H1 (cell line): ENCODE results near the gene ZNF366. TPM values are rescaled to one million over a fixed set of nuclear protein-coding genes. Genes with fewer than 3 reads are reported as not detected.

Source experiments
- CTCF ChIA-PET: fragments of 300-600 bp; sonication (Branson Sonifier 250); formaldehyde crosslinking; loops from one replicate; lab custom pipeline; 2021; ENCODE audit not compliant: partially characterized antibody; lab: Charles Lee
- POLR2A ChIA-PET: fragments of 300-600 bp; sonication (Branson Sonifier 250); formaldehyde crosslinking; loops from one replicate; lab custom pipeline; 2021; ENCODE audit warnings: inconsistent platforms; ENCODE audit not compliant: partially characterized antibody; lab: Charles Lee
- DNase-seq, 2 experiments: peaks; one replicate each; pipeline versions ENCODE4 v3.0.0 to v3.0.0-alpha.2; 2010 to 2022; ENCODE audit warnings: low spot score in 2 of 2, low read depth in 1 of 2, mixed read lengths in 1 of 2
- FAIRE-seq: peaks from 2 replicates; lab custom pipeline; 2011; peaks lifted over from hg19 to GRCh38; lab: Jason Lieb, UNC
- H2AFZ ChIP-seq: 2 replicates; pipeline ENCODE4 v1.8.1; 2012; ENCODE audit warnings: low read length, inconsistent platforms
- H2AK5ac ChIP-seq: 2 replicates; pipeline ENCODE4 v1.6.1; 2013; ENCODE audit warnings: low read depth, low read length
- H2BK120ac ChIP-seq: replicated peaks from 2 replicates; pipeline ENCODE3; 2013; ENCODE audit warnings: low read depth, low read length, inconsistent platforms
- H2BK12ac ChIP-seq: 2 replicates; pipeline ENCODE4 v1.6.1; 2013; ENCODE audit warnings: low read depth, low read length
- H2BK15ac ChIP-seq: 2 replicates; pipeline ENCODE4 v1.6.1; 2013; ENCODE audit warnings: low read length
- H2BK20ac ChIP-seq: 2 replicates; pipeline ENCODE4 v1.6.1; 2013; ENCODE audit warnings: low read length
- H2BK5ac ChIP-seq: 2 replicates; pipeline ENCODE4 v1.6.1; 2013; ENCODE audit warnings: low read depth, low read length
- H3K14ac ChIP-seq: 2 replicates; pipeline ENCODE4 v1.6.1; 2013; ENCODE audit warnings: inconsistent platforms; ENCODE audit not compliant: insufficient read length
- H3K18ac ChIP-seq: 2 replicates; pipeline ENCODE4 v1.6.1; 2013; ENCODE audit warnings: low read length; ENCODE audit errors: extremely low read depth
- H3K23ac ChIP-seq: 2 replicates; pipeline ENCODE4 v1.6.1; 2013; ENCODE audit warnings: inconsistent platforms; ENCODE audit not compliant: insufficient read length
- H3K23me2 ChIP-seq: 2 replicates; pipeline ENCODE4 v1.6.1; 2013; ENCODE audit warnings: low read depth, low read length
- H3K27ac ChIP-seq: 2 replicates; pipeline ENCODE4 v1.6.1; 2011; ENCODE audit warnings: low read depth, low read length, inconsistent platforms
- H3K27me3 ChIP-seq, 4 experiments: replicated peaks in 1 of 4; 1 replicate in 1 of 4; 2 replicates in 3 of 4; pipeline versions ENCODE4 v1.6.1 to v1.8.1; 2011 to 2013; ENCODE audit warnings: low read length in 3 of 4, mild to moderate bottlenecking in 3 of 4, inconsistent platforms in 2 of 4, mixed read lengths in 2 of 4, moderate library complexity in 1 of 4; ENCODE audit not compliant: control insufficient read depth in 3 of 4, insufficient read depth in 3 of 4; ENCODE audit errors: extremely low read depth in 1 of 4
- H3K36me3 ChIP-seq, 4 experiments: 2 replicates each; pipeline versions ENCODE4 v1.6.1 to v1.8.1; 2011 to 2013; ENCODE audit warnings: mild to moderate bottlenecking in 4 of 4, low read length in 3 of 4, moderate library complexity in 2 of 4, control low read depth in 1 of 4, inconsistent platforms in 1 of 4; ENCODE audit not compliant: insufficient read depth in 4 of 4, control insufficient read depth in 2 of 4
- H3K4ac ChIP-seq: replicated peaks from 2 replicates; pipeline ENCODE3; 2013; ENCODE audit warnings: low read length, low read depth, mixed read lengths, inconsistent platforms; ENCODE audit not compliant: insufficient read length
- H3K4me1 ChIP-seq, 4 experiments: replicated peaks in 1 of 4; 1 replicate in 1 of 4; 2 replicates in 3 of 4; pipeline versions ENCODE4 v1.6.1 to v1.8.1; 2011 to 2013; ENCODE audit warnings: low read length in 3 of 4, inconsistent platforms in 2 of 4, mixed read lengths in 1 of 4; ENCODE audit not compliant: insufficient read depth in 4 of 4, control insufficient read depth in 3 of 4
- H3K4me2 ChIP-seq, 2 experiments: 2 replicates each; pipeline versions ENCODE4 v1.6.1 to v1.8.1; 2011 to 2013; ENCODE audit warnings: low read depth in 2 of 2, low read length in 2 of 2, control low read depth in 1 of 2, inconsistent platforms in 1 of 2, mild to moderate bottlenecking in 1 of 2; ENCODE audit not compliant: insufficient read depth in 1 of 2
- H3K4me3 ChIP-seq, 4 experiments: fragments of 200-600, 300-600 bp in 1 of 4; sonication (generic), shearing (Covaris generic), sonication (Bioruptor Twin) in 1 of 4; 2 replicates each; pipeline versions ENCODE4 v1.5.1 to v1.8.1; 2011 to 2016; ENCODE audit warnings: low read length in 4 of 4, low read depth in 3 of 4, control low read depth in 2 of 4, inconsistent platforms in 2 of 4, mild to moderate bottlenecking in 2 of 4, mixed read lengths in 1 of 4, moderate library complexity in 1 of 4; ENCODE audit not compliant: insufficient read depth in 2 of 4; ENCODE audit errors: extremely low read depth in 1 of 4
- H3K56ac ChIP-seq: replicated peaks from 2 replicates; pipeline ENCODE3; 2013; ENCODE audit warnings: low read depth, mild to moderate bottlenecking, mixed read lengths, low read length, inconsistent platforms; ENCODE audit not compliant: insufficient read length
- H3K79me1 ChIP-seq: 2 replicates; pipeline ENCODE4 v1.6.1; 2013; ENCODE audit warnings: low read depth, low read length, control low read depth
- H3K79me2 ChIP-seq, 2 experiments: 2 replicates each; pipeline versions ENCODE4 v1.6.1 to v1.8.1; 2012 to 2013; ENCODE audit warnings: low read length in 2 of 2, mild to moderate bottlenecking in 2 of 2, inconsistent platforms in 1 of 2; ENCODE audit not compliant: insufficient read depth in 2 of 2, control insufficient read depth in 1 of 2
- H3K9ac ChIP-seq, 4 experiments: replicated peaks in 1 of 4; 1 replicate in 1 of 4; 2 replicates in 3 of 4; pipeline versions ENCODE4 v1.6.1 to v1.8.1; 2011 to 2013; ENCODE audit warnings: low read depth in 3 of 4, low read length in 3 of 4, control low read depth in 2 of 4, mild to moderate bottlenecking in 2 of 4, moderate library complexity in 2 of 4, inconsistent platforms in 1 of 4; ENCODE audit errors: extremely low read depth in 1 of 4
- H3K9me3 ChIP-seq, 2 experiments: 2 replicates each; pipeline versions ENCODE4 v1.6.1 to v1.8.1; 2012 to 2013; ENCODE audit warnings: mild to moderate bottlenecking in 2 of 2, moderate library complexity in 2 of 2, control low read depth in 1 of 2, inconsistent platforms in 1 of 2, low read depth in 1 of 2, low read length in 1 of 2, mixed read lengths in 1 of 2; ENCODE audit not compliant: insufficient read depth in 2 of 2
- H4K20me1 ChIP-seq, 2 experiments: replicated peaks in 1 of 2; 2 replicates each; pipeline versions ENCODE3 to v1.8.1; 2011 to 2013; ENCODE audit warnings: inconsistent platforms in 2 of 2, low read length in 2 of 2, mild to moderate bottlenecking in 1 of 2; ENCODE audit not compliant: insufficient read depth in 2 of 2, control insufficient read depth in 1 of 2
- H4K5ac ChIP-seq: 2 replicates; pipeline ENCODE4 v1.6.1; 2013; ENCODE audit warnings: low read length, low read depth, mixed read lengths, inconsistent platforms; ENCODE audit not compliant: insufficient read length
- H4K8ac ChIP-seq: 2 replicates; pipeline ENCODE4 v1.8.0; 2013; ENCODE audit warnings: mild to moderate bottlenecking, moderate library complexity, low read length, inconsistent platforms; ENCODE audit not compliant: insufficient read depth; ENCODE audit errors: extremely low read depth
- H4K91ac ChIP-seq: replicated peaks from 2 replicates; pipeline ENCODE3; 2013; ENCODE audit warnings: low read length, mixed read lengths, inconsistent platforms; ENCODE audit not compliant: insufficient read length
- BACH1 ChIP-seq: IDR thresholded peaks from 2 replicates; pipeline ENCODE4 v1.6.1; 2012; ENCODE audit warnings: low read length, improper control_type of control experiment
- CHD1 ChIP-seq: IDR thresholded peaks from 2 replicates; pipeline ENCODE4 v1.6.1; 2012; ENCODE audit warnings: low read depth, low read length, improper control_type of control experiment
- EGR1 ChIP-seq: IDR thresholded peaks from 2 replicates; pipeline ENCODE4 v1.6.1; 2011; ENCODE audit warnings: low read depth, low read length, borderline replicate concordance
- MAX ChIP-seq: IDR thresholded peaks from 2 replicates; pipeline ENCODE4 v1.6.1; 2012; ENCODE audit warnings: inconsistent platforms
- RFX5 ChIP-seq: IDR thresholded peaks from 2 replicates; pipeline ENCODE4 v1.6.1; 2011; ENCODE audit warnings: low read depth, low read length, improper control_type of control experiment, borderline replicate concordance
- SIX5 ChIP-seq: IDR thresholded peaks from 2 replicates; pipeline ENCODE4 v1.6.1; 2011; ENCODE audit warnings: mild to moderate bottlenecking, low read depth, low read length
- TAF1 ChIP-seq: IDR thresholded peaks from 2 replicates; pipeline ENCODE4 v1.6.1; 2011; ENCODE audit warnings: mild to moderate bottlenecking, low read depth, low read length
- WGBS, 2 experiments: shearing (Covaris generic) in 1 of 2; methylation state at CpG; one replicate each; pipeline versions ENCODE4 v1.1.6 to v1.1.7; 2013 to 2015; ENCODE audit warnings: low lambda C conversion rate in 2 of 2, mixed read lengths in 2 of 2, inconsistent platforms in 1 of 2, low coverage in 1 of 2, missing lambda C conversion rate in 1 of 2; ENCODE audit not compliant: insufficient replicate concordance in 2 of 2, insufficient coverage in 1 of 2, insufficient read length in 1 of 2; ENCODE audit errors: extremely low coverage in 1 of 2, missing lambda C conversion rate in 1 of 2; 5-methylcytosine and 5-hydroxymethylcytosine counted together
- polyA plus RNA-seq, 7 experiments: library from polyadenylated mRNA; depleted of rRNA in 3 of 7; stranded (reverse) in 5 of 7; unstranded in 2 of 7; fragments of >200 nt in 5 of 7; fragments of 200-250 nt in 2 of 7; gene quantifications; 1 replicate in 5 of 7; 2 replicates in 1 of 7; 4 replicates in 1 of 7; pipeline versions ENCODE4 v1.2.1 to v1.2.3, GENCODE V29; 2011 to 2013; ENCODE audit warnings: missing spikeins in 2 of 7, mixed read lengths in 2 of 7
- total RNA-seq: library from RNA; stranded (reverse); fragmentation: NEBNext Ultra II Directional; extraction: Animal tissue kit (Norgen Biotek cat#: 25700); gene quantifications from 2 replicates; pipeline ENCODE4 v1.2.1, GENCODE V29; 2021

ZNF366 gene
- total and polyA plus RNA-seq, 2 of the 8 experiments (the other 6 are each of a cell fraction or from before 2014, with no cell fraction given) = not detected

- Histone ChIP-seq H3K9me3 (peaks cover 0 to 5% of the 10 kb centered on the region in 2 experiments; a peak in 1 of 4 replicates), H3K27ac (no peak overlapping the region), H3K4ac (no peak overlapping the region), H3K56ac (no peak overlapping the region), H3K36me3 (no peaks in the 10 kb centered on the region), H3K4me2 (no peak overlapping the region), H2BK15ac (no peak overlapping the region), H3K79me2 (no peaks in the 10 kb centered on the region), H3K23ac (no peak overlapping the region), H3K18ac (no peak overlapping the region), H4K5ac (no peak overlapping the region), H3K9ac (no peak overlapping the region), H3K79me1 (no peaks in the 10 kb centered on the region), H3K14ac (no peak overlapping the region), H2AFZ (no peak overlapping the region), H3K23me2 (no peaks in the 10 kb centered on the region), H3K4me3 (no peak overlapping the region), H3K4me1 (peaks cover 0 to 3% (median under 1%) of the 10 kb centered on the region in 4 experiments; a peak in 1 of 7 replicates), H3K27me3 (no peaks in the 10 kb centered on the region), H2BK12ac (no peak overlapping the region), H4K20me1 (no peaks in the 10 kb centered on the region), H4K8ac (no peak overlapping the region), H2AK5ac (no peak overlapping the region), H2BK20ac (no peak overlapping the region), H2BK5ac (no peak overlapping the region), H2BK120ac (no peak overlapping the region), H4K91ac (no peak overlapping the region)
- DNase-seq (no peak), FAIRE-seq (no peak)
- ChIA-PET POLR2A (interaction anchor here (1.6 kb wide), 1 partner anchor 39 kb away, joined by 3 read pairs; no protein-coding TSS in a partner anchor), CTCF (interaction anchor here (0.7 to 6.4 kb wide), 30 partner anchors 11 to 371 kb away, joined by 3 to 68 read pairs (median 4); no protein-coding TSS in a partner anchor)
- TF ChIP-seq TAF1 = no peak
- TF ChIP-seq SIX5 = no peak
- no peak for TF ChIP-seq BACH1
- no peak for TF ChIP-seq CHD1
- no peak for TF ChIP-seq EGR1
- TF ChIP-seq RFX5 = no peak
- TF ChIP-seq MAX = no peak
- 93% methylated on average over 2 of the region's 2 CpGs; no CpG with 5 or more reads in 1 of the 2 experiments for WGBS, 2 experiments
These were observed 104.8 kb downstream of the ZNF366 start for GRCh38 chr5:72402381-72402890.
